ENCODE measurements around the gene NEAT1.

The NEAT1 gene

DNA sequence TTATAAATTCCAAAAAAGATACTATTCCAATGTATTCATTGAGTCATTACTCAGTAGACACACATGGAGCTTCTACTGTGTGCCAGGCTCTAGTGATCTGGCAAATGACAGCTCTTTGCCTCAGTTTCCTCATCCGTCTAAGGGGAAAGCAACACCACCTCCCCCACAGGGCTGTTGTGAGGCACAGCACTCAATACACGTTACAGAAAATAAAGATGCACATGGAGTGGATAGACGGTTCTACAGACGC, 69.7 kb downstream of the NEAT1 start:
- Histone ChIP-seq H3K4me3 (IDR thresholded peaks at IDR 0.05; ENCODE audit: insufficient read depth, low read depth, low read length) (no peak overlapping the region), H2AFZ (ENCODE audit: low read depth) (no peak overlapping the region), H3K4me2 (no peak overlapping the region), H3K36me3 (ENCODE audit: insufficient read depth) (no peaks in the 10 kb centered on the region), H4K20me1 (ENCODE audit: insufficient read depth) (no peaks in the 10 kb centered on the region), H3K27me3 (ENCODE audit: insufficient read depth, low read depth) (no peaks in the 10 kb centered on the region), H3K27ac (no peak overlapping the region), H3K79me2 (ENCODE audit: insufficient read depth, low read depth) (peaks cover 17% of the 10 kb centered on the region; the same call in 1 of the 2 replicates), H3K9ac (no peak overlapping the region), H3K4me1 (ENCODE audit: low read depth, poor library complexity, severe bottlenecking) (peaks cover 69% of the 10 kb centered on the region)
- TF ChIP-seq, protein P1, sequence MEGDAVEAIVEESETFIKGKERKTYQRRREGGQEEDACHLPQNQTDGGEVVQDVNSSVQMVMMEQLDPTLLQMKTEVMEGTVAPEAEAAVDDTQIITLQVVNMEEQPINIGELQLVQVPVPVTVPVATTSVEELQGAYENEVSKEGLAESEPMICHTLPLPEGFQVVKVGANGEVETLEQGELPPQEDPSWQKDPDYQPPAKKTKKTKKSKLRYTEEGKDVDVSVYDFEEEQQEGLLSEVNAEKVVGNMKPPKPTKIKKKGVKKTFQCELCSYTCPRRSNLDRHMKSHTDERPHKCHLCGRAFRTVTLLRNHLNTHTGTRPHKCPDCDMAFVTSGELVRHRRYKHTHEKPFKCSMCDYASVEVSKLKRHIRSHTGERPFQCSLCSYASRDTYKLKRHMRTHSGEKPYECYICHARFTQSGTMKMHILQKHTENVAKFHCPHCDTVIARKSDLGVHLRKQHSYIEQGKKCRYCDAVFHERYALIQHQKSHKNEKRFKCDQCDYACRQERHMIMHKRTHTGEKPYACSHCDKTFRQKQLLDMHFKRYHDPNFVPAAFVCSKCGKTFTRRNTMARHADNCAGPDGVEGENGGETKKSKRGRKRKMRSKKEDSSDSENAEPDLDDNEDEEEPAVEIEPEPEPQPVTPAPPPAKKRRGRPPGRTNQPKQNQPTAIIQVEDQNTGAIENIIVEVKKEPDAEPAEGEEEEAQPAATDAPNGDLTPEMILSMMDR (conservative IDR thresholded peaks at IDR 0.05; ENCODE audit: low read depth, low read length) = no peak

DNA sequence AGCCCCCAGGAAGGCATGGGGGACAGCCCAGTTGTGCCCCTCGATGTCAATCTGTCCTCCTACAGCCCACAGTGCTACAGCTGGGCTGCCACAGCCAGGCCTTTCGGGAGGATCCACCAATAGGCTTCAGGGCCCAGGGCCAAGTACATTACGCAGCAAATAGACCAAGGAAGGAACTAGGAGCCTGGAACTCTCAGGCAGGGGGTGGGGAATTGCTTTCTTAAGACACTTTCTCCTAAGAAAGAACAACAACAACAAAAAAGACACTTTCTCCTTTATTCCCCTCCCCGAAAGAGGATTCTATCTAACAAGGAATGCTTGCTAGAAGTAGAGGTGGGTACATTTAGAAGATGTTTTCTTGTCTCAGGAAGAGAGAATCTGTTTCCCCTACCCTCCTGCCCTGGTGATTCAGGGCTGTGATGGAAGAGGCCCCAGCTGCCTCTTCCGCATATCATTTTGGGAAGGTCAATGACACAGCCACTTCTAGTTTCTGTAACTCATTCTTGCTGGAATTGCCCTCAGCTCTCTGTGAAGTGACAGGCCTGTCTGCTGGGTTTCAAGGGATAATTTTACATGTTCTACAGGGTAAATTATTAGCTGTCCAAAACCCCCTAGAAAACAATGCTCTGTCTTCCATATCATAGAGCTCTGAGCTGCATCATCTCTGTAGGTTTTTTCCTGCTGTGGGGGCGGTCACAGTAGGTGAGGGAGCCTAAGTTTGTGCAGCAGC, 70.2 kb downstream of the NEAT1 start:
- no peak overlapping the region; the same call in 1 of the 2 replicates for H3K4me2 ChIP-seq
- no peak overlapping the region for H2AFZ ChIP-seq (ENCODE audit: low read depth)
- H3K27ac ChIP-seq = peak overlapping the region; percentile 49; the same call in 1 of the 2 replicates
- no peak overlapping the region for H3K9ac ChIP-seq
- H3K4me3 ChIP-seq (IDR thresholded peaks at IDR 0.05; ENCODE audit: insufficient read depth, low read depth, low read length) = no peak overlapping the region
- H3K36me3 ChIP-seq (ENCODE audit: insufficient read depth) = no peaks in the 10 kb centered on the region
- peaks cover 20% of the 10 kb centered on the region for H3K79me2 ChIP-seq (ENCODE audit: insufficient read depth, low read depth)
- TF ChIP-seq, protein P1 (conservative IDR thresholded peaks at IDR 0.05; ENCODE audit: low read depth, low read length) = no peak
- H3K4me1 ChIP-seq (ENCODE audit: low read depth, poor library complexity, severe bottlenecking) = peaks cover 64% of the 10 kb centered on the region
- no peaks in the 10 kb centered on the region for H4K20me1 ChIP-seq (ENCODE audit: insufficient read depth)
- H3K27me3 ChIP-seq (ENCODE audit: insufficient read depth, low read depth) = no peaks in the 10 kb centered on the region

DNA sequence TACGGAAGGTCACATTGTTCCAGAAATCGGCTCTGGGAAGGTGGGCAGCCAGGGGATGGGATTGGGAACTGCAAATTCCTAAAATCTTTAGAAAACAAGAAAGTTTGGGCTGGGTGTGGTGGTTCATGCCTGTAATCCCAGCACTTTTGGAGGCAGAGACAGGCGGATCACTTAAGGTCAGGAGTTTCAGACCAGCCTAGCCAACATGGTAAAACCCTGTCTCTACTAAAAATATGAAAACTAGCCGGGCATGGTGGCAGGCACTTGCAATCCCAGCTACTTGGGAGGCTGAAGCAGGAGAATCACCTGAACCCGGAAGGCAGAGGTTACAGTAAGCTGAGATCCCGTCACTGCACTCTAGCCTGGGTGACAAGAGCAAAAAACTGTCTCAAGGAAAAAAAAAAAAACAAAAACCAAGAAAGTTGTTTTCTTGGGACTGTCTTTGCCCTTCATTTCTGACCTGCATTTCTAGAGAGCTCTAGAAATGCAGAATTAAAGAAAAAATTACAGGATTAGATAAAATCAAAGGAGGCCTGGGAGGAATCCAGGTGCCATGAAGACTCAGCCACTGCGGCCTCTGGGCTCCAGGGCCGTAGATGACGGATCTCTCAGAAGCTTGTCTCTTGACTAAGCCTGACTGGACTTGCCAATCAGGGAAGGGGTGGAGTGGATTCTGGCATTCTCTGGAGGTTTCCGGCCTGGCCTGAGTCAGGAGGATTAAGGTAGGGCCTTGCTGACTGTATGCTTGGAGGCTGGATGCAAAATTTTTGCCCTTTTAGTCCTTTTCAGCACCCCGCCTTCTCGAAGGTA, 71.0 kb downstream of the NEAT1 start:
- H4K20me1 ChIP-seq (ENCODE audit: insufficient read depth) = no peaks in the 10 kb centered on the region
- peaks cover 56% of the 10 kb centered on the region for H3K4me1 ChIP-seq (ENCODE audit: low read depth, poor library complexity, severe bottlenecking)
- H3K36me3 ChIP-seq (ENCODE audit: insufficient read depth) = no peaks in the 10 kb centered on the region
- TF ChIP-seq, protein P1 (conservative IDR thresholded peaks at IDR 0.05; ENCODE audit: low read depth, low read length) = no peak
- no peak overlapping the region for H3K4me3 ChIP-seq (IDR thresholded peaks at IDR 0.05; ENCODE audit: insufficient read depth, low read depth, low read length)
- peaks cover 27% of the 10 kb centered on the region for H3K79me2 ChIP-seq (ENCODE audit: insufficient read depth, low read depth)
- H3K27me3 ChIP-seq (ENCODE audit: insufficient read depth, low read depth) = no peaks in the 10 kb centered on the region
- peak overlapping the region; percentile 49 for H3K4me2 ChIP-seq
- peak overlapping the region; percentile 13; the same call in 1 of the 2 replicates for H3K9ac ChIP-seq
- peak overlapping the region; percentile 49; the same call in 1 of the 2 replicates for H3K27ac ChIP-seq
- peak overlapping the region; percentile 24 for H2AFZ ChIP-seq (ENCODE audit: low read depth)
